OCI-M2 (cell line): Measurements from ENCODE around the gene DIS3L2.

ENCODE experiments used
- DNase-seq: peaks from one replicate; lab custom pipeline; 2025; ENCODE audit not compliant: unreplicated experiment; lab: John Stamatoyannopoulos, UW

DIS3L2 gene

DNA sequence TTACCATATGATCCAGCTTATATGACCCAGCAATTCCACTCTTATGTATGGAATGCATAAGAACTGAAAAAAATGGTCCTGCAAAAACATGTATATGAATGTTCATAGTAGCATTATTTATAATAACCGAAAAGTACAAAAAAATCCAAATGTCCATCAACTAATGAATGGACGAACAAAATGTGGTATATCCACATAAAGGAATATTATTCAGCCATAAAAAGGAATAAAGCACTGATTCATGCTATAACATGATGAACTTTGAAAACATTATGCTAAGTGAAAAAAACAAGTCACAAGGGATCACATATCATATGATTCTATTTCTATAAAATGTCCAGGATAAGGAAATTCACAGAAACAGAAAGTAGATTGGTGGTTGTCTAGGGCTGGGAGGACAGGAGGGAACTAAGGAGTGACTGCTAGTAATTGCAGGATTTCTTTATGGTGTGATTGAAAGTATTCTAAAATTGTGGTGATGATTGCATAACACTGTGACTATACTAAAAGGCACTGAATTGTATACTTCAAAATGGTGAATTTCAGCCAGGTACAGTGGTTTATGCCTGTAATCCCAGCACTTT is 10.0 kb upstream of the DIS3L2 start:
- no peak for DNase-seq

DNA sequence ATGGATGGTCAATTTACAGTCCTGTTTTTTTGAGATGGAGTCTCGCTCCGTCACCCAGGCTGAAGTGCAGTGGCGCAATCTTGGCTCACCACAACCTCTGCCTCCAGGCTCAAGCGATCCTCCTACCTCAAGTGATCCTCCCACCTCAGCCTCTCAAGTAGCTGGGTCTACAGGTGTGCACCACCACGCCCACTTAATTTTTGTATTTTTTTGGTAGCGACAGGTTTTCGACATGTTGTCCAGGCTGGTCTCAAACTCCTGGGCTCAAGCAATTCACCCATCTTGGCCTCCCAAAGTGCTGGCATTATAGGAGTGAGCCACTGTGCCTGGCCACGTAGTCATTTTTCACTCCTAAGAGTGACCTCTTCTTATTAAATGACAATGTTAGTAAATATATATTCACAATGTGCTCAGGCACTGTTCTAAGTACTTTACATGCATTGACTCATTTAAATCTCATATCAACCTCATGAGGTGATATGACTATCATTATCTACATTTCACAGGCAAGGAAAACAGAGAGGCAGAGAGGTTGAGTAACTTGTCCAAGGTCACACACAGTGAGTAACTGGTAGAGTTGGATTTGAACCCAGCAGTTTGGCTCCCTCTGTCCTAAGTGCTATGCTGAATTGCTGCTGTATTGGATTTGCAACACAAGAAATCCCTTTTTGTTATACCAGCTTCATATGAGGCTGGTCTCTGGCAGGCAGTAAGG is 5.6 kb upstream of the DIS3L2 start:
- no peak for DNase-seq

DNA sequence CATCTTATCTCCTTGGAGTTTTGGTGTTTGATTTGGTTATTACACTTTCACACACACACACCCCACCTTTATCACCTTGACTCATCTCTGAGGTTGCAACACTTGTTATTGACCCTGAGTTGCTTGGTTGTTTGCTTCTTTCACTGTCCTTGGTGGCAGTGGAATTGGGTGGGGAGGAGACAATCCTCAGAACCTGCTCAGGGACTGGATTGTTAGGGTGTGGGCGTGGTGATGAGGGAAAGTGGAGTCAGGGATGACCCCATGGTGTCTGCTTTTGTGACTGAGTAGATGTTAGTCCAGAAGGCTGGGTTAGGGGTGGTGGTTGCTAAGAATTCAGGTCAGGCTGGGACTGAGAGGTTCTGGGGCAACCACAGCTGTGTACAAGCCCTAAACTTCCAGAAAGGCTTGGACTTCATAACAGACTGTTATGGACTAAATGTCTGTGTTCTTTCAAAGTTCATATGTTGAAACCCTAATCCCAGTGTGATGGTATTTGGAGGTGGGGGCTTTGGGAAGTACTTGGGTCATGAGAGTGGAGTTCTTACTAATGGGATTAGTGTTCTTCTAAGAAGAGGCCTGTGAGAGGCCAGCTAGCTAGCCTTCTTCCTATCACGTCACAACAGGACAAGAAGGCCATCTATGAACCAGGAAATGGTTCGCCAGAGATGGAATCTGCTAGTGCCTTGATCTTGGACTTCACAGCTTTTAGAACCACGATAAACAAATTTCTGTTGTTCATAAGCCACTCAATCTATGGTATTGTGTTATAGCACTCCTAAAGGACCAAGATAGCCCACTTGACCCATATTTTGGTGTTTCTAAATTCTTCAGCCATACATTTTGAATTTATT is 3.4 kb upstream of the DIS3L2 start:
- no peak for DNase-seq

DNA sequence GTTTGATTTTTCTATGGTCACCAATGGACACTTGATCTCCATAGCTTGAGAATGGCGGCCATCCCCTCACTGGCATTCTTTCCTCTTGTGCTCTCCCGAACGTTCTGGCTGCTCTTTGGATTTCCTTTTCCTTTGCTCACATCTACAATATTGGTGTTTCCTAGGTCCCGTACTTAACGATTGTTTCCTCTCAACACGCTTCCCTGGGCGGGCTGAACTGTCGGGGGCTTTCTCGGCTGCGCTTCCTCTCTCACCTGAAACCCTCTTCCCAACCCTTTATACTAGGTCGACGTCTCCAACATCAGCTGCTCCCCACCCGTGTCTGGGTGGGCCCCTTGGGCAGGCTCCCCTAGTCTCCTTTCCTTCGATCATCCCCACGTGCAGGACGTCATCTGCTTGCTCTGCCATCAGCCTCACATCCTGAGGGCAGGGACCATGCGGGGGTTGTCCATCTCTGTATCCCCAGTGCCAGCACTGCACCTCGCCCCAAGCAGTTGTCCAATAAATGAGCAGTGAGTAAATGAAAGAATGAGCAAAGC is 634 bp upstream of the DIS3L2 start:
- no peak for DNase-seq

DNA sequence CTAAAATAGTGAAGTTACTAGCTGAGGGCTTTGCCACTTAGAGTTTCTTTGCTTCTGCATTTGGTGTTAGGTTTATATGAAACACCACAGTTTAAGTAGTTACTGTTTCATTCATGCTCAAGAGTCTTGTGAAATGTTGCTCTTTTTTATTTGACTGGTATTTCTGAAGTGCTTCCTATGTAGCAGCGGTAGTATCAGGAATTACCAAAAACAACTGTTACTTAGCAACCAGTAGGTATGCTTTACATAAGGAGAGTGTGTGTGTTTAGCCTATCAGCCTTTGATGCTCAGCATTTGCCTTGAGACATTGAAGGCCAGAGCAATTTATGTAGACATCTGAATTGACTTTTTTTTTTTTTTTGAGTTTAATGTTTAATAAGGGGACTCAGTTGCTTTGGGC is 3.6 kb downstream of the DIS3L2 start:
- DNase-seq = no peak

DNA sequence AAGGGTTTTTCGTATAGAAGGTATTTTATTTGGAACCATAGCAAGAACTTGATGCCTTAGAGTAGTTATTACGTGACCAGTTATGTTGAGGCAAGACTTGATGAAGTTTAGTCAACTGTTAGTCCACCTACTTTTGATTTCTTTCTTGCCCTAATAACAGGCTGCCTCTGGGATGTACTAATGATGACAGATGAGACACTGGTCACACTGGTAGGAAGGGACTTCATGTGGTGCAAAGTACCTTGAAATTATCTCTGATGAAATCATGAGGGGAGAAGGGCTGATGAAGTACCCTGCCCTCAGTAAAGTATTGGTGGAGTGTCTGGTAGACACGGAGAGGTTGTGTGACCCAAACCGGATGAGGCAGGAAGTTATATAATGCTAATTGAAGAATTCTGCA is 5.4 kb downstream of the DIS3L2 start:
- DNase-seq = no peak

DNA sequence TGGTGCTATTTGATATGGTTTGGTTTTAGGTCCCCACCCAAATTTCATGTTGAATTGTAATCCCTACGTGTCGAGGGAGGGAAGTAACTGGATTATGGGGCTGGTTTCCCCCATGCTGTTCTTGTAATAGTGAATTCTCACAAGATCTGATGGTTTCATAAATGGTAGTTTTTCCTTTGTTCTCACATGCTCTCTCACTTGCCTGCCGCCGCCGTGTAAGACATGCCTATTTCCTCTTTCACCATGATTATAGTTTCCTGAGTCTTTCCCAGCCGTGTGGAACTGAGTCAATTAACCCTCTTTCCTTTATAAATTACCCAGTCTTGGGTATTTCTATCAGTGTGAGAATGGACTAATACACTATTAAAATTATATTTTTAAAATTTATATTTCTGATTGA is 7.3 kb downstream of the DIS3L2 start:
- no peak for DNase-seq

DNA sequence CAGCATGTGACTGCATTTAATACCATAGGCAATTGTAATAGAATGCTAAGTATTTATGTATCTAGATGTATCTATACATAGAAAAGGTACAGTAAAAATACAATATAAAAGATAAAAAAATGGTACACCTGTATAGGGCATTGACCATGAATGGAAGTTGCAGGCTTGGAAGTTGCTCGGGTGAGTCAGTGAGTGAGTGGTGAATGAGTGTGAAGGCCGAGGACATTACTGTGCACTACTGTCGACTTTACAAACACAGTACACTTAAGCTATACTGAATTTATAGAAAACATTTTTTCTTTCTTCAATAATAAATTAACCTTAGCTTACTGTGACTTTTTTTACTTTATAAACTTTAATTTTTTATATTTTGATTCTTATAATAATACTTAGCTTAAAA is 8.9 kb downstream of the DIS3L2 start:
- no peak for DNase-seq

DNA sequence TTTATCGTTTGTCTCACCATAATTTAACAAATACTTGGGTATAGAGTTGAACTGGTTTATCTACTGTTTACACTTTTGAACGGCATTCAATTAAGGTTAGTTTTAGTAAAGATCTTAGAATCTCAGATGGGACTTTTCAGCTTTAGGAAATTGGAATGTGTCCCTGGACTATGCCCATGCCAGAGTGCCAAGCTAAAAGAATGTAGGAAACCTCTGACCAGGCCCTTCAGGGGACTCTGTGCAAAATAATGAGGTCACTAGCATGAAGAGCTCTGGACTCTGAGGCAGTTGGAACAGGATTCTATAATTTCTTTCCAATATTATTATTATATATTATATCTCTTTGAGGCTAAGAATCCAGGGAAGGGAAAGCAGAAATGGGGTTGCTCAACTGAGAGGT is 13.5 kb downstream of the DIS3L2 start:
- DNase-seq = no peak

DNA sequence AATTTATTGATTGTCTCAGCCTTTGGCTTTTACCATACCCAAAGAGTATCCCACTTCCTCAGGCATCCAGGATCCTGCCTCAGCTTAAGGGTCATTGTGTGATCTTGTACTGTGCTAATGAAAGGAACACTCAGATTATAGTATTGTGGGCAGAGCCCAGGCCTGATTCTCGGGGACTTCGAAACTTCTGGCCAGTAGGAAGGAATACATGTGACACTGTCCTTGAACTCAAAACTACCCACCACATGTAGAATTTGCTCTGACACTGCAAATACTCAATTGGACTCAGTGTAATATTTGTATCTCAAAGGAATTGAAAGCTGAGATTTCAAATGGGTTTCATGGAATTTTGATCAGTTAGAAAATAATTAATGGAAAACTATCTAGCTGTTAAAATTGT is 15.9 kb downstream of the DIS3L2 start:
- no peak for DNase-seq

DNA sequence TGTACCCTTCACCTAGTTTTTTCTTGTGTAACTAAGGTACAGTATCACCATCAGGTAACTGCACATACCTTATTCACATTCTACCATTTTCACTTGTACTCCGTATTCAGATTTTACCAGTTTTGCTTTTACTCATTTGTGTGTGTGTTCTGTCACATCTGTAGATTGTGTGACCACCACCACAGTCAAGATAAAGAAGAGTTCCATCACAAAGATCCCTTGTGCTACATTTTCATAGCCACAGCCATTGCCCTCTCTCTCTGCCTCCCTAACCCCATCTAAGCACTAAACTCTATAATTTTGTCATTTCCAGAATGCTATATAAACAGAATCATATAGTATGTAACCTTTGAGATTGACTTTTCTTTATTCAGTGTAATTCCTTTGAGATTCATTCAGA is 23.5 kb downstream of the DIS3L2 start:
- DNase-seq = no peak

DNA sequence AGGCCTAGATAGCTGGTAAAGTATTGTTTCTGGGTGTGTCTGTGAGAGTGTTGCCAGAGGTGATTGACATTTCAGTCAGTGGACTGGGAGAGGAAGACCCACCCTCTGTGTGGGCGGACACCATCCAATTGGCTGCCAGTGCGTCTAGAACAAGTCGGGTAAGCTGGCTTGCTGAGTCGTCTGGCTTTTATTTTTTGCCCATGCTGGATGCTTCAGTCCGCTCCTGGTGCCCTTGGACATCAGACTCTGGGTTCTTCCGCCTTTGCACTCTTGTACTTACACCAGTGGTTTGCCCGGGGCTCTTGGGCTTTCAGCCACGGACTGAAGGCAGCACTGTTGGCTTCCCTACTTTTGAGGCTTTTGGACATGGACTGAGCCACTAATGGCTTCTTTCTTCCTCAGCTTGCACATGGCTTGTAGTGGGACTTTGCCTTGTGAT is 24.3 kb downstream of the DIS3L2 start:
- no peak for DNase-seq

DNA sequence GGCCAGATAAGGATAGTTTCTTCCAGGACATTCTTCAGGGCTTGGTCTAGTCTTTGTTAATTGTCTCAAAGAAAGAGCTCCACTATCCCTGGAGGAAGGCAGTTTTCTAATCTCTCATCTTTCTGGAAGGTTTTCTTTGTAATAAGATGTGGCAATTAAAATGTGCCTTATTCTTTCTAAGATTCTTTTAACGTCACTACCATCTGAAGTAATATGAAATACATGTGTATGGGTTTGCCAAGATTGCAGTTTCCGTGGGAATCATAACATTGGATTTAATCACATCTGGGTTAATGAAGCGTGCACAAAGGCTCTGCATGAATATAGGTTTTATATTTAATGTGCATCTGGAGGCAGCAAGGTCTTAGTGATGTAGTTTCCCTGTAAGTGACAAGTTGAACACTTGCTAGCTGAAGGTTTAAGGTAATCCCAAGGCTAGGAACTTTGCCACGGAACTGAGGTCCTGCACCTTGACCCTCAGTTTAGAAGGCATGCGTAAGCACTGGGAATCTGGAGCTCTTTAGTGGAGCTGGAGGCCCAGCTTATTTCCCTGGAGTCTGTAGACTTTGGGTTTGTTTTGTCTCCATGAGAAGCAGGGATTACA is 25.7 kb downstream of the DIS3L2 start:
- DNase-seq = no peak

DNA sequence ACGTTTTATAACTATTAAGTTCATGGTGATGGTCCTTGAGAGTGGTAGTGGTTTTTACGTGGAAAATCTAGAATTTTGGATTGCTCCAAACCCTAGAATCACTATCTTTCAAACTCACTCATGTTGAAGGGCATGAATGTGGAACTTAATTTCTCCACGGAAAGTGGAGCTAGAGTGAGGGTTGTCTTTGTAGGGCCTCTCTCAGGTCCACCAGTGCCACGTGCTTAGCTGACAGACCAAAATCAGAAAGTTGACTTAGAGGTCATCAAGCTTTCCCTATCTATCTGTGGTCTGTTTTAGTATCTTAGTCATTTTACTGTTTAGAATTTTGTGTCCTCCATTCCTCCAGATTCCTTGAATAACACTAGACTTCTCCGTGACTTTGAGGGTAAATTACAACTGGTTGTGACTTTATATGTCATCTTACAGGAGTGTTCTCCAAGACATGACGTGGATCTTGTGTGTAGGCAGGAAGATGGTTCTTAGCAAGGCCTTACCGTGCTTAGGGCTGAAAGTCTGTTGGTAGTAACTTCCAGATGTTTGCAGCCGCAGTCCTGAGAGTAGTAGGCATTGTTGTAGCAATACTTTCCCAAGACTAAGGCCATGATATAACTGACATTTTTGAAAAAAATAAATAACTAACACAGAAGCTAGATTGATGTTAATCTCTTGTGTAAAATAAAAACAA is 26.8 kb downstream of the DIS3L2 start:
- no peak for DNase-seq

DNA sequence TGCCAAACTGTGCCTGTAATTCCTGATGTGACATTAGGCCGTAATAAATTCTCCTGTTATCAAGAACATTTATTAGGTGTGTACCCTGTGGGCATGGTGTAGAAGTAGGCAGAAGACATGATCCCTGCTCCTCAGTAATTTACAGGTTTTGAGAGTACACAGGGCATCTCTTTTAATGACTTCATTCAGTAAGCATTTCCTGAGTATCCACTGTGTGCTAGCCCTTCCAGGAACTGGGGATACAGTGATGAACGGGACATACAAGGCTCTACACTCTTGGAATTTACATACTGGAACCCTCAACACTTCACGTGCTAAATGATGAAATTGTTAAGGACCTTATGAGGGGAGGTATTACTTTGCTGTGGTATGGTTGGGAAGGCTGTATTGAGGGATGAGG is 30.2 kb downstream of the DIS3L2 start:
- no peak for DNase-seq

DNA sequence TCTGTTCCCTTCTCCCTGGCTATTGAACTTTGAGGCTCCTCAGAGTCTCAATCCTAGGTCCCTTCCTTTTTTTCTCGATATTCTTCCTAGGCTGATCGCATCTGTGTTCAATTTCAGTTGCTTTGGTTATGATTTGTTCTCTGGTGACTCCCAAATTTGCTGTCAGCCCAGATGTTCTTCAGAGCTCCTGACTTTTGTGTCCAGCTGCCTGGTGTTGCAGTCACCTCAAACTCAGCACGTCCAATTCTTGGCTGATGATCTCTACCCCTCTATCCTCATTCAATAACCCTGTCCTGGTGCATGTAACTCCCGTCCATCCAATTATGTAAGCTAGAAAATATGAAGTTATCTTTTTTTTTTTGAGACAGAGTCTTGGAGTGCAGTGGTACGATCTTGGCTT is 31.4 kb downstream of the DIS3L2 start:
- no peak for DNase-seq

DNA sequence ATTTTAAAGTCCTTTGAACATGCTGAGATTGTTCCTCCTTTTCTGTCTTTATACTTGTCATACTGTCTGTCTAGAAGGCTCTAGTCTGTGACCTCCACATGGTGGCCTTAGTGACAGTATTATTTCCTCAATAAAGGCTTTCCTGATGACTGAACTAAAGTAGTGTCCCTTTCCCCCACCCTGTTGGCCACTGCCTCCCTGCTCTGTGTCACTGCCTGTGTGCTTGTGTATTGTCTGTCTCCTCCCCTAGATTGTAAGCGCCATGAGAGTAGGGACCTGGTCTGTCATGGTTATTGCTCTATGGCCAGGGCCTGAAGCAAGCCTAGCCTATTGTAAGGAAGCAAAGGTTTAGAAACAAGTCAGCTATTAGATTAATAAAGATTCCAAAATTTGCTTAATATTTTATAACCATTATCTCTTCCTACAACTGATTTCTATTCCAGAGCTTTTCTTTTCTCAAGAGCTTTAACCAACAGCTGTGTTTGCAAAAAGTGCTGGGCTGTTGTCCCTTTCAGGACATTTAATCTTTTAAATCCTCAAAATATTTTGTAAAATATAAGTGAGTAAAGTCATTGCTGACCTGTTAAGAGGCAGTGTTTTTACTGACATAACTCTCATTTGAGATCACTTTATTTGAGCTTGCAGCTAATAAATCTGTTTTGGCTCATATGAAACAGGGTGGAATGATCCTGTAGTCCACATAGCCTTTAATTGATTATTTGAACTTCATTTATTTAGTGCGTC is 35.5 kb downstream of the DIS3L2 start:
- no peak for DNase-seq

DNA sequence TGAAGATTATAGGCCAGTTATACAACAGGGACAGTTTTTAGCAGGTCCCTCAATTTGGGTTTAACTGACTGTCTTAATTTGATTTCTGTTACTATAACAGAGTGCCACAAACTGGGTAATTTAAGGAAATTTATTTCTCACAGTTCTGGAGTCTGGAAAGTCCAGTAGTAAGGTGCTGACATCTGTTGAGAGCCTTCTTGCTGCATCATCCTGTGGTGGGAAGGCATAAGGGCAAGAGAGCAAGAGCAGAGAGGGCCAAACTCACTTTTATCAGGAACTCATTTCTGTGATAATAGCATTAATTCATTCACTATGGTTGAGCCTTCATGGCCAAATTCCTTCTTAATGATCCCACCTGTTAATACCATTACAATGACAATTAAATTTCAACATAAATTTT is 36.5 kb downstream of the DIS3L2 start:
- DNase-seq = no peak

DNA sequence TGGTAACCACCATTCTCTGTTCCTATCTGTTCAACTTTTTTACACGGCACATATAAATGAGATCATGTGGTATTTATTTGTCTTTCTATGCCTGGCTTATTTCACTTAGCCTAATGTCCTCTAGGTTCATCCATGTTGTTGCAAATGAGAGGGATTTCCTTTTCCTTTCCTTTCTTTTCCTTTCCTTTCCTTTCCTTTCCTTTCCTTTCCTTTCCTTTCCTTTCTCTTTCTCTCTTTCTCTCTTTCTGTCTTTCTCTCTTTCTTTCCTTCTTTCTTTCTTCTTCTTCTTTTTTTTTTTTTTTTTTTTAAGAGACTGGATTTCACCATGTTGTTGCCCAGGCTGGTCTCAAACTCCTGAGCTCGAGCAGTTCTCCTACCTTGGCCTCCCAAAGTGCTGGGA is 38.9 kb downstream of the DIS3L2 start:
- no peak for DNase-seq

DNA sequence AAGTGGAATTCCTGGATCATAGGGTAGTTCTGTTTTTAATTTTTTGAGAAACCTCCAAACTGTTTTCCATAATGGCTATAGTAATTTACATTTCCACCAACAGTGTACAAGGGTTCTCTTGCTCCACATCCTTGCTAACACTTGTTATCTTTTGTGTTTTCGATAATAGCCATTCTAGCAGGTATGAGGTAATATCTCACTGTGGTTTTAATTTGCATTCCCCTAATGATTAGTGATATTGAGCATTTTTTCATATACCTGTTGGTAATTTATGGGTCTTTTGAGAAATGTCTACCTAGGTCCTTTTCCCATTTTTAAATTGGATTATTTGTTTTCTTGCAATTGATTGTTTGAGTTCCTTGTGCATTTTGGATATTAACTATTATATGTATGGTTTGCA is 39.6 kb downstream of the DIS3L2 start:
- no peak for DNase-seq
